ENCODE results near the gene C1orf50.

DNA sequence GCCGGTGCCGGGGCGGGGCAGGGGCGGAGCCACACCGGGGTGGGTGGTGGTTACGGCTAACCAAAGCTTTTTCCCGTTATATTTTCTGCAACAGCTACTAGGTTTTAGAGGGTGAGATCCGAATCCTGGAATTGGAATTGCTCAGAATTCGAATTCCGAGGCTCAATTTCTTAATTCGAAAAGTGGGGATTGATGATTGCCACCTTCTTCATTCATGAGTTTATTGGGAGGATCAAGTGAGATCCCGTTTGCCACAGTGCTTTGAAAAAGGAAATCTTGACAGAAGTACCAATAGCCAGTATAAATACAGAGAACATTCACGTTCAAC, 50.4 kb downstream of the C1orf50 start:
- TF ChIP-seq POLR2AphosphoS5 (IDR thresholded peaks at IDR 0.05; ENCODE audit: low read depth, low read length) (no peak), TAF1 (IDR thresholded peaks at IDR 0.05; ENCODE audit: borderline replicate concordance, insufficient read depth, low read length) (no peak)
- TF ChIP-seq, protein P1, sequence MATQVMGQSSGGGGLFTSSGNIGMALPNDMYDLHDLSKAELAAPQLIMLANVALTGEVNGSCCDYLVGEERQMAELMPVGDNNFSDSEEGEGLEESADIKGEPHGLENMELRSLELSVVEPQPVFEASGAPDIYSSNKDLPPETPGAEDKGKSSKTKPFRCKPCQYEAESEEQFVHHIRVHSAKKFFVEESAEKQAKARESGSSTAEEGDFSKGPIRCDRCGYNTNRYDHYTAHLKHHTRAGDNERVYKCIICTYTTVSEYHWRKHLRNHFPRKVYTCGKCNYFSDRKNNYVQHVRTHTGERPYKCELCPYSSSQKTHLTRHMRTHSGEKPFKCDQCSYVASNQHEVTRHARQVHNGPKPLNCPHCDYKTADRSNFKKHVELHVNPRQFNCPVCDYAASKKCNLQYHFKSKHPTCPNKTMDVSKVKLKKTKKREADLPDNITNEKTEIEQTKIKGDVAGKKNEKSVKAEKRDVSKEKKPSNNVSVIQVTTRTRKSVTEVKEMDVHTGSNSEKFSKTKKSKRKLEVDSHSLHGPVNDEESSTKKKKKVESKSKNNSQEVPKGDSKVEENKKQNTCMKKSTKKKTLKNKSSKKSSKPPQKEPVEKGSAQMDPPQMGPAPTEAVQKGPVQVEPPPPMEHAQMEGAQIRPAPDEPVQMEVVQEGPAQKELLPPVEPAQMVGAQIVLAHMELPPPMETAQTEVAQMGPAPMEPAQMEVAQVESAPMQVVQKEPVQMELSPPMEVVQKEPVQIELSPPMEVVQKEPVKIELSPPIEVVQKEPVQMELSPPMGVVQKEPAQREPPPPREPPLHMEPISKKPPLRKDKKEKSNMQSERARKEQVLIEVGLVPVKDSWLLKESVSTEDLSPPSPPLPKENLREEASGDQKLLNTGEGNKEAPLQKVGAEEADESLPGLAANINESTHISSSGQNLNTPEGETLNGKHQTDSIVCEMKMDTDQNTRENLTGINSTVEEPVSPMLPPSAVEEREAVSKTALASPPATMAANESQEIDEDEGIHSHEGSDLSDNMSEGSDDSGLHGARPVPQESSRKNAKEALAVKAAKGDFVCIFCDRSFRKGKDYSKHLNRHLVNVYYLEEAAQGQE (IDR thresholded peaks at IDR 0.05; ENCODE audit: insufficient read depth in 1 of 2, low read depth in 2 of 2, low read length in 2 of 2): no peak

All from PFSK-1 (cell line).